Measurements from ENCODE around the gene SHISAL2A. TPM values are rescaled to one million over a fixed set of nuclear protein-coding genes. Genes with fewer than 3 reads are reported as not detected.

Gene SHISAL2A
- total RNA-seq, 4 donors from 2014 or later: not detected

DNA sequence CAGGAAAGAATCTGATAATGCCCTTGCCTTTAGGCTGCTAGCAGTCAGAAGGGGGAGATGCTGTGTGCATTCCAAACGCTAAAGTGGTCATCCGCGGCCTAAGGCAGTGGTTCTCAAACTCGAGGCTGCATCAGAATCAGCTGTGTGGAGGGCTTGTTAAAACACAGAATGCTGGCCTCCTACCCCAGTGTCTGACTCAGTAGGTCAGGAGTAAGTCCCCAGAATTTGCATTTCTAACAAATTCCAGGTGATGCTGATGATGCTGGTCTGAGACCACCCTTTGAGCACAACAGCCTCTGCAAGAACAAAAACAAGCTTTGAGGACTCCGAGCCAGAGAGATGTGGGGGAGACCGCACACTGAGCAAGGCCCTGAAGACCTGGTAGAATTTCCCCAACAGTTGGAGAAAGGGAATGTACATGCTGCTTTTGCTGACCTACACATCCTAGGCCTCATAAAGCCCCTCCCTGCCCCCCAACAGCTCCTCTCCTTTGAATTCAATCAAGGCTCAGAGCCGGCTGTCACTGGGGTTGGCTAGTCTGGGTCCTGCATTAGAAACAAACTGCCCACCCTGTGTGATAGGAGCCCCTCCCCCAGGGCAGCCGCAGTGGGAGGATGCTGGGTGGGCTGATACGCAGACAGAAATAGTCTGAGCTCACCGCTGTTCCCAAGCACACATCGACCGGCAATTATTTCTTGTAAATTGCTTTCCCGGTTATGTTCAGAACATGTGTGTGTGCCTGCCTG, 27.1 kb downstream of the SHISAL2A start:
- WGBS: 77% methylated on average over 13 of the region's 13 CpGs
- TF ChIP-seq POLR2A (IDR thresholded peaks at IDR 0.05): no peak
- TF ChIP-seq, protein P1, sequence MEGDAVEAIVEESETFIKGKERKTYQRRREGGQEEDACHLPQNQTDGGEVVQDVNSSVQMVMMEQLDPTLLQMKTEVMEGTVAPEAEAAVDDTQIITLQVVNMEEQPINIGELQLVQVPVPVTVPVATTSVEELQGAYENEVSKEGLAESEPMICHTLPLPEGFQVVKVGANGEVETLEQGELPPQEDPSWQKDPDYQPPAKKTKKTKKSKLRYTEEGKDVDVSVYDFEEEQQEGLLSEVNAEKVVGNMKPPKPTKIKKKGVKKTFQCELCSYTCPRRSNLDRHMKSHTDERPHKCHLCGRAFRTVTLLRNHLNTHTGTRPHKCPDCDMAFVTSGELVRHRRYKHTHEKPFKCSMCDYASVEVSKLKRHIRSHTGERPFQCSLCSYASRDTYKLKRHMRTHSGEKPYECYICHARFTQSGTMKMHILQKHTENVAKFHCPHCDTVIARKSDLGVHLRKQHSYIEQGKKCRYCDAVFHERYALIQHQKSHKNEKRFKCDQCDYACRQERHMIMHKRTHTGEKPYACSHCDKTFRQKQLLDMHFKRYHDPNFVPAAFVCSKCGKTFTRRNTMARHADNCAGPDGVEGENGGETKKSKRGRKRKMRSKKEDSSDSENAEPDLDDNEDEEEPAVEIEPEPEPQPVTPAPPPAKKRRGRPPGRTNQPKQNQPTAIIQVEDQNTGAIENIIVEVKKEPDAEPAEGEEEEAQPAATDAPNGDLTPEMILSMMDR (IDR thresholded peaks at IDR 0.05): no peak
- TF ChIP-seq EP300 (IDR thresholded peaks at IDR 0.05): no peak
- no peak for TF ChIP-seq POLR2AphosphoS5 (IDR thresholded peaks at IDR 0.05)

DNA sequence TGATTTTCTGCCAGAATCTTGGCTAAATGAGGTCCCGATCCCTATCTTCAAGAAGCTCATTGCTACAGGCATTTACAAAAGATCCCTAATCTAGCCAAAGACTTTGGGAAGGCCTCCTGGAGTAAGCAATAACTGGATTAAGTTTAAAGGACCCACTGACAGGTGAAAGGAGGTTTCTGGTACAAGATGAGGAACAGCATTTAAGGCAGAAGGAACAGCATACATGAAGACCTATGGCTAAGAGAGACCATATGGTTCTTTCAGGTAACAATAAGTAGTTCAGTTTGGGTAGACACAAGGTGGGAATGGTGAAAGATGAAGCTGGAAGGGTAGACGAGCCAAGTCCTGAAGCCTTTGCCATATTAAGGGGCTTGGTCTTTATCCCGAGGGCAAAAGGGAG, 27.8 kb downstream of the SHISAL2A start:
- no peaks in the 10 kb centered on the region for H3K36me3 ChIP-seq
- H3K4me3 ChIP-seq: no peak overlapping the region
- no peaks in the 10 kb centered on the region for H3K9me3 ChIP-seq
- no peaks in the 10 kb centered on the region for H3K4me1 ChIP-seq
- no peaks in the 10 kb centered on the region for H3K27me3 ChIP-seq
- DNase-seq (ENCODE audit: low spot score in 2 of 2): no peak
- TF ChIP-seq, protein P1 (IDR thresholded peaks at IDR 0.05): no peak
- 60% methylated on average over 3 of the region's 3 CpGs for WGBS
- no peak overlapping the region for H3K27ac ChIP-seq

More for the DNA sequence above, 27.1 kb downstream of the SHISAL2A start:
- DNase-seq (ENCODE audit: low spot score in 2 of 2): no peak
- H3K4me3 ChIP-seq: no peak overlapping the region
- H3K27me3 ChIP-seq: no peaks in the 10 kb centered on the region
- H3K4me1 ChIP-seq: no peaks in the 10 kb centered on the region
- H3K27ac ChIP-seq: no peak overlapping the region
- no peaks in the 10 kb centered on the region for H3K9me3 ChIP-seq
- no peaks in the 10 kb centered on the region for H3K36me3 ChIP-seq

DNA sequence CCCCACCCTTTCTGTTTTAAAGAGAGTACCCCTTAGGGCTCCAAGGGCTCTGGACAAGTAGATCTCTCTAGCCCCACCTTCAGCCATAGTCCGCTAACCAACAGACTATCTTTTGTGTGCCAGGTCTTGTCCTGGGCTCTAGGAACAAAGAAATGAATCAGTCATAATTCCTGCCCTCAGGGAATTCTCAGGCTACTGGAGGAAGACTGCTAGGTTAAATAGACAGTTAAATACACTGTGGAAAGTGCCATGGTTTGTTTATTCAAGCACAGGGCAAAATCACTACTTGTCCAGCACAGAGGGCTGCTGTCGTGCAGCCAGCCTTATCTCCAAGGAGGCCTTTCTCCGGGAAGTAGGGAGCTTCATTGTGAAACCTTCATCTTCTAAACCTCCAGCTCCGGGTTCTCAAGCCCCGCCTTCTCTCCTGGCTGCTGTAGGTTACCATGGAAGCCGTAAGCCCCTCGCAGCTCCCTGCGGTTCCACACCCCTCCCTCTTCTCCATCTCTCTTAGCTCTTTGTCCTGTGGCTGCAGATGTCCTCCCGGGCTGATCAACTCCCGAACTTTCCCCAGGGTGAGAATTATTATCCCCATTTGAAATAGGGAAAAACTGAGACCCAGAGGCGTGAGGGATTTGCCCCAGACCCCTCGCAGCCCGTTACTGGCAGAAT, 29.8 kb downstream of the SHISAL2A start:
- no peak for DNase-seq (ENCODE audit: low spot score in 2 of 2)
- H3K4me1 ChIP-seq: no peaks in the 10 kb centered on the region
- TF ChIP-seq EP300 (IDR thresholded peaks at IDR 0.05) (no peak), POLR2AphosphoS5 (IDR thresholded peaks at IDR 0.05) (no peak), POLR2A (IDR thresholded peaks at IDR 0.05) (no peak)
- TF ChIP-seq, protein P1 (IDR thresholded peaks at IDR 0.05): no peak
- H3K27ac ChIP-seq: no peak overlapping the region
- H3K4me3 ChIP-seq: no peak overlapping the region
- H3K27me3 ChIP-seq: no peaks in the 10 kb centered on the region
- no peaks in the 10 kb centered on the region for H3K9me3 ChIP-seq
- no peaks in the 10 kb centered on the region for H3K36me3 ChIP-seq
- 45% methylated on average over 13 of the region's 13 CpGs for WGBS

DNA sequence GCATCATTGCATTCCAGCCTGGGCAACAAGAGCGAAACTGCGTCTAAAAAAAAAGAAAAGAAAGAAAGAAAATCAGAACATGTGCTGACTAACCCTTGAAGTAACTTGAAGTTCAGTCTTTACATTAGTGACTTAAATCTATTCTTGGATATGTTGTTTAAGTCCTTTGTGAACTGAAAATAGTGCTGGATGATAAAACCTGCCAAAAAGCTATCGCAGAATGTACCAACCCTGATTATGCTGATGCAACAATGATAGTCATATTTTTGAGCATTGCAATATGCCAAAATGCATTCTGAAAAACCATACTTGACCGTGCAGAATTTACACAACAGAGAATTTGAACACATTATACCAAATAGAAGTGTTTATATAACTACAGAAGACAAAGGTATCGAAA, 30.7 kb downstream of the SHISAL2A start:
- H3K27me3 ChIP-seq: no peaks in the 10 kb centered on the region
- H3K4me3 ChIP-seq: no peak overlapping the region
- no peaks in the 10 kb centered on the region for H3K9me3 ChIP-seq
- no peak for DNase-seq (ENCODE audit: low spot score in 2 of 2)
- H3K27ac ChIP-seq: no peak overlapping the region
- 71% methylated on average over 5 of the region's 5 CpGs for WGBS
- H3K36me3 ChIP-seq: no peaks in the 10 kb centered on the region
- no peaks in the 10 kb centered on the region for H3K4me1 ChIP-seq
- TF ChIP-seq EP300 (IDR thresholded peaks at IDR 0.05) (no peak), POLR2A (IDR thresholded peaks at IDR 0.05) (no peak), POLR2AphosphoS5 (IDR thresholded peaks at IDR 0.05) (no peak)
- TF ChIP-seq, protein P1 (IDR thresholded peaks at IDR 0.05): no peak

Data from suprapubic skin (tissue), 4 donors.